NCI-H146 treated with DMSO at 0.1 percent for 48 hours (cell line): ENCODE data around the gene HLX.

ENCODE experiments used
- DNase-seq: peaks from one replicate; lab custom pipeline; 2025; ENCODE audit not compliant: unreplicated experiment; lab: John Stamatoyannopoulos, UW

HLX gene

GRCh38 chr1:220895412-220895946 lies 16.2 kb downstream of the HLX start:
- DNase-seq = no peak

- no peak for DNase-seq
Measured at GRCh38 chr1:220896092-220896491, 16.8 kb downstream of the HLX start.

- DNase-seq = no peak
Measured at GRCh38 chr1:220900842-220901241, 21.6 kb downstream of the HLX start.

GRCh38 chr1:220901881-220902280 lies 22.6 kb downstream of the HLX start:
- DNase-seq = no peak

- DNase-seq = no peak
Measured at GRCh38 chr1:220902916-220903315, 23.7 kb downstream of the HLX start.

GRCh38 chr1:220904876-220905275 lies 25.6 kb downstream of the HLX start:
- DNase-seq = no peak

- no peak for DNase-seq
Measured at GRCh38 chr1:220905650-220906560, 26.7 kb downstream of the HLX start.

- no peak for DNase-seq
Measured at GRCh38 chr1:220906561-220907334, 27.5 kb downstream of the HLX start.

- DNase-seq = no peak
Measured at GRCh38 chr1:220908757-220909156, 29.5 kb downstream of the HLX start.

- DNase-seq = no peak
Measured at GRCh38 chr1:220910021-220910420, 30.8 kb downstream of the HLX start.

GRCh38 chr1:220914283-220915116 lies 35.3 kb downstream of the HLX start:
- no peak for DNase-seq

- DNase-seq = no peak
Measured at GRCh38 chr1:220915117-220915440, 35.8 kb downstream of the HLX start.

GRCh38 chr1:220915954-220916353 lies 36.7 kb downstream of the HLX start:
- DNase-seq = no peak

GRCh38 chr1:220917101-220917500 lies 37.9 kb downstream of the HLX start:
- DNase-seq = no peak

- no peak for DNase-seq
Measured at GRCh38 chr1:220917535-220918209, 38.4 kb downstream of the HLX start.

- peak; percentile 40 for DNase-seq
Measured at GRCh38 chr1:220918285-220918951, 39.2 kb downstream of the HLX start.

GRCh38 chr1:220920967-220921366 lies 41.7 kb downstream of the HLX start:
- no peak for DNase-seq

- no peak for DNase-seq
Measured at GRCh38 chr1:220921498-220921897, 42.3 kb downstream of the HLX start.

GRCh38 chr1:220921971-220922635 lies 42.9 kb downstream of the HLX start:
- no peak for DNase-seq
